ENCODE results near the gene NRN1L.

Gene NRN1L

DNA sequence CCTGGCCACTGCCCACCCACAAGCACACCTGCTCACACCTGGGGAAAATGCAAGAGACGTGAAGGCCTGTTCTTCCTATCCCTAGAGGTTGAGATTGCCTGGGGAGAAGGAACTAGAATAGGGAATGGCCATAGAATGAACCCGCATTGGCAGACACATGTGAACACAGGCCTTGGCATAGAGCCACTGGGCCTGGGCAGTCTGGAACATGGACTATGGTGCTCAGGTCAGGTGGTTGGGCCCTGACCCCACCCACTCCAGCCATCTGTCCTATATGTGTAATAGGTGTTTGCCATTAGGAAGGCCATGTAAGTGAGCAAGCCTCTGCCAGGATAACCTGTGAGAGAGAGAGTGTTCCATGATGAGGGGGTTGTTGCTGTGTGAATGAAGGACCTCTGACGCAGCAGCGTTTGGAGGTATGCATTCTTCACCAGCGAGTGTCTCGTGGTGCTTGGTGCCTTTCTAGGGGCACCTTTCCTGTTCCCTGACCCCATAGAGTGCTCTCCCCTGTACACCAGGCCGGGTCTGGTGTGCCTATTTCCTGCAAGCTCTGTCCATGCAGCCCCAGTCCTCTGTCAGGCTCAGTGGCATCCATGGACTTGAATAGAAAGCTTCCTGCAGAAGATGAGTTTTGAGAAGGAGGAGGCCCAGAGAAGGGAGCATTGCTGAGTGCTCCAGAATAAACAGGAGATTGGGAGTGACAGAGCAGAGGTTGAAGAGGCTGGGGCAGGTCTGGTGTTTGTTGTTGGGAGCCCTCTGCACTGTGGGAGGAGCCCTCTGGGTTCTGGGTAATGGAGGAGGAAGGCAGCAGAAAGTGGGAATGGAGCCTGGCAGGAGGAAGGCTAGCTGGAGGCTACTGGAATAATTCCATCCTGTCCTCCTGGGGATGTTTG is 31.4 kb downstream of the NRN1L start:
- no peak for DNase-seq (ENCODE audit: low read depth in 4 of 4, low spot score in 1 of 4)

DNA sequence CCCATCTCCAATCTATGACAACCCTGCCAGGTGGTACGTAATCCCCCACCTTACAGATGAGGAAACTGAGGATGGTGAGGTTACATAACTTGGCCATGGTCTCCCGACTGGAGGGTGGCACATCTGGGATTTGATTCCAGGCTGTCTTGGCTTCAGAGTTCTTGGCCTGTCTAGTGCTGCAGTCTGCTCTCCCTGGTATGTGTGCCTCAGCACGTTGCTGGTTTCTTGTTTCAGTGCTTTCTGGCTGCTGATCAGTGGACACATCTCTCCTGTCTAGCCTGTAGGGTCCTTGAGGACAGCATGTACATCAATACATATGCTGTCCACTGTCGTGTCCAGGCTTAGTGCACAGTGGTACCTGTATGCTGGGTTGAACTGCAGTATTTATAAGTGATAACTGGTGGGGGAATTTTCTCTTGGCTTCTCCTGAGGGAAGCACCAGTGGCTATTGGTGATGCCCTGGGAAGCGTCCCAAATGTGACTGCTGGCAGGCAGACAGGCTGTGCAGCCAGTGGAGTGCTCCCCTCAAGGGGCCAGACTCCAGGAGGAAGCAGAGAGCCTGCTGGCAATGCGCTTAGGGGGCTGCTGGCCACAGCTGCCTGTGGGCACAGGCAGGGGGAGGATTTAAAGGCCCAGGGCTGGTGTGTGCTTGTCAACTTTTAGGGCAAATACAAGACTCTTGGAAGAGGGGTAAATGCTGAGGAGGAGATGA is 32.6 kb downstream of the NRN1L start:
- no peak for DNase-seq (ENCODE audit: low read depth in 4 of 4, low spot score in 1 of 4)

DNA sequence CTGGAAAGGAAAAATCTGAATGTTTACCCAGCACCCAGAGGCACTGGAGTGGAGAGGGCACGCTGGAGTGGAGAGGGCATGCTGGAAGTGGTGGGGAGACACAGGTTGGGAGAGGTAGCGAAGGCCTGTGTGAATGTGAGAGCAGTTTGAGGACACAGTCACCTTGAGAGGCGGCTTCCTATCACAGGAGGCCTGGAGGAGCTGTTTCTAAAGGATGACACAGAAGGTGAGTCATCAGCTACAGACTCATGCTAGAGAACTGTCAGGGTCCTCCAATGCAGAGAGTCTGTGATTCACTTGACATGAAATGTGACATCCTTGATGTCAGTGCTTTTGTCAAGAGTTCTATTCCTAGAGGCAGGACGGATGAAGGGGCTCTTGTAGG is 33.2 kb downstream of the NRN1L start:
- DNase-seq (ENCODE audit: low read depth in 4 of 4, low spot score in 1 of 4), result peak in 1 of 4 experiments; percentile 48

DNA sequence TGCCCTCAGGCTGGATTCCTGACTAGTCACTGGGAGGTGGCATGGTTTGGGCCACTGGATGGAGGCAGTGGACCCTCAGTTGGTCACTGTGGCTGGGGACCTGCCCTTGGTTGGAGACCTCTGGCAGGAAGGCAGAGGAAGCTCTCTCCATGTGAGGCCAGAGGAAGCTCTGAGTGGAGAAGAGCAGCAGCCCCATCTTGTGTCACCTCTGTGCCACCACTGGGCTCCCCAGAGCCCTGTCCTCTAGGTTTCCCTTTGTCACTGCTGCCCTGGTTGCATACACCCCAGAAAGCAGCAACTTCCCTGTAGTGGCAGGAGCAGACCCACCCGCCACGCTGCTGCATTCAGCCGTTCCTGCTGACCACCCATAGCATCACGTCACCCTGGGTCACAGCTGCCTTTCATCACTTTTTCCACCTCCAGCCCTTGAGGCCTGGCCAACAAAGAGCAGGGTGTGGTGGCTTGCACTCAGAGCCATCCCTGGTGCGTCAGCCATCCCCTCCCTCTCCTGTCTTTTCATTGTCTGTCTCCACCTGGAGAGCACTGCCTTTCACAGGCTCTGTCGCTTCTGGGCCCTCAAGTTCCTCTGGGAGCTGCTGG is 35.0 kb downstream of the NRN1L start:
- no peak for DNase-seq (ENCODE audit: low read depth in 4 of 4, low spot score in 1 of 4)

DNA sequence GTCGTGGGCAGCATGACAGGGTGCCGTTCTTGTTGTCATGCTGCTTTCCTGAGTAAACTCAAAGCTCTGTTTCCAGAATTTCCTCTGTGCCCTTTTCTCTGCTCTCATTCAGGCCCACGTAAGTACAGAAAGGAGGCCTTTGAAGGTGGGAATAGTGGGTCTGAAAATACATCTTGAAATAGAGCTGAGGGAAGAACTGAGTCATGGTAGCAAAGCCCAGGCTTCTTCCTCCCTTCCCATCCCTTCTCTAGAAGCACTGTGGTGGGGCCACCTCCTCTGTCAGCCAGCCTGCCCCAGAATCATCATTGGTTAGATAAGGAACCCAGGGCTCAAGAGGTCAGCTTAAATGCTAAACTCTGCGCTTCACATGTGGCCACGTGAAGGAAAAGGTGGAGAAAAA is 37.5 kb downstream of the NRN1L start:
- DNase-seq (ENCODE audit: low read depth in 4 of 4, low spot score in 1 of 4), result no peak

GRCh38 chr16:67922740-67923139 is 38.1 kb downstream of the NRN1L start:
- no peak for DNase-seq (ENCODE audit: low read depth in 4 of 4, low spot score in 1 of 4)

GRCh38 chr16:67923414-67924116 is 38.9 kb downstream of the NRN1L start:
- no peak for DNase-seq (ENCODE audit: low read depth in 4 of 4, low spot score in 1 of 4)

DNA sequence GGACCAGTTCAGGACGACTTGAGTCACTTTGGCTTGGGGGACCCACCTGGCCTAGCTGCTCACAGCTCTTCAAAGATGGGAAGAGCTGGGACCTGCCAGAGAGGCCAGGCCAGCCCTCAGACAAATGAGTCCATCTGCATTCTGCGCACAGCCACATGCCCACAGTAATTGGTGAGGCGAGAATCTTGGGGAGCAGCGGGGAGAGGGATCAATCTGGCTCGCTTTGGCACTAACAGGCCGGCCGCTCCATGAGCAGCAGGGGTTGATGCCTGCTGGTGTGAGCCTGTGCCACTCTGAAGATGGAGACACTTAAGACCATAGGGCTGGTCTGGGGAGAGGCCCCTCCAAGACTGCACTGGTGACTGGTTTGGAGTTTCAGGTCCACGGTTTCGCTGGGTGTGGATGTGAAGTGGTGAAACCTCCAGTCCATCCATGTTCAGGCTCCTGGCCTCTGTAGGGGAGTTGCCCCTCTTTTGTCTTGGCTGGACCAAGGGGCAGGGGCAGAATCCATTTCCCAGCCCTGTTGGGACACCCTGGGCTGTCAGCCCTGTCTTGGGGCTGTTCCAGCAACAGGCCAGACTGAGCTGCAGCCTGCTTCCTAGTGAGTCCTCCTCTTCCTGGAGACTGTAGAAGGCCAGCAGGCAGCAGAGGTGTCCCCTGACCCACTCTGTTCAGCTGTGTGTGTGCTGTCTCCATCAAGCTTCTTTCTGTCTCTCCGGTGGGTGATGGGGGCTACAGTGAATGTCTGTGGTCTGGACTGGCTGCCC is 39.6 kb downstream of the NRN1L start:
- DNase-seq (ENCODE audit: low read depth in 4 of 4, low spot score in 1 of 4), result no peak

GRCh38 chr16:67926181-67926750 is 41.6 kb downstream of the NRN1L start:
- DNase-seq (ENCODE audit: low read depth in 4 of 4, low spot score in 1 of 4), result no peak

GRCh38 chr16:67927131-67927941 is 42.7 kb downstream of the NRN1L start:
- no peak for DNase-seq (ENCODE audit: low read depth in 4 of 4, low spot score in 1 of 4)

- DNase-seq (ENCODE audit: low read depth in 4 of 4, low spot score in 1 of 4), result no peak
These were observed 43.5 kb downstream of the NRN1L start for GRCh38 chr16:67928147-67928546.

GRCh38 chr16:67928561-67929364 is 44.1 kb downstream of the NRN1L start:
- DNase-seq (ENCODE audit: low read depth in 4 of 4, low spot score in 1 of 4), result peak in 3 of 4 experiments; percentile 60 to 64 (median 61)

GRCh38 chr16:67930191-67930590 is 45.5 kb downstream of the NRN1L start:
- no peak for DNase-seq (ENCODE audit: low read depth in 4 of 4, low spot score in 1 of 4)

DNA sequence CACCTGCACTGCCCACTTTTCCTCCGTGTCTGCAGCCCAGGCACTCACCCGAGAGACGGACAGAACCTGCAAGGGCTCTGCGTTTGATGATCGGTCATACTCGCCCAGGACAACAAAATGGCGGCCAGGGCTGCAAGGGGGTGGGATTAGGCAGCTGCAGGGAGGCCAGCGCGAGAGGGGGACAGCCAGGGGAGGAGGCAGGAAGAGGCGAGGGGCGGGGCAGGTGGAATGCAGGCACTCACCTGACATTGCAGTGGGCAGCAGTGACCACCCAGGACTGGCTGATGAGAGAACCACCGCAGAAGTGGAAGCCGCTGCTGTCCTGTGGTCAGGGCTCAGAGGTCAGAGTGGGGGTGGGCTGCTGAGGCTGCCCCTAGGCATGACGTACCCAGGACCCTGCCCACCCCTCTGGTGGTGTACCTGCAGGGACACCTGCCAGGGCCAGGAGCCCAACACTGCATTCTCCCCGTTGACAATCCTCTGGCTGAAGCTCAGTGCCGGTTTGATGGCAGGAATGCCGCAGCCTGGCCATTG is 46.1 kb downstream of the NRN1L start:
- DNase-seq (ENCODE audit: low read depth in 4 of 4, low spot score in 1 of 4), result no peak

DNA sequence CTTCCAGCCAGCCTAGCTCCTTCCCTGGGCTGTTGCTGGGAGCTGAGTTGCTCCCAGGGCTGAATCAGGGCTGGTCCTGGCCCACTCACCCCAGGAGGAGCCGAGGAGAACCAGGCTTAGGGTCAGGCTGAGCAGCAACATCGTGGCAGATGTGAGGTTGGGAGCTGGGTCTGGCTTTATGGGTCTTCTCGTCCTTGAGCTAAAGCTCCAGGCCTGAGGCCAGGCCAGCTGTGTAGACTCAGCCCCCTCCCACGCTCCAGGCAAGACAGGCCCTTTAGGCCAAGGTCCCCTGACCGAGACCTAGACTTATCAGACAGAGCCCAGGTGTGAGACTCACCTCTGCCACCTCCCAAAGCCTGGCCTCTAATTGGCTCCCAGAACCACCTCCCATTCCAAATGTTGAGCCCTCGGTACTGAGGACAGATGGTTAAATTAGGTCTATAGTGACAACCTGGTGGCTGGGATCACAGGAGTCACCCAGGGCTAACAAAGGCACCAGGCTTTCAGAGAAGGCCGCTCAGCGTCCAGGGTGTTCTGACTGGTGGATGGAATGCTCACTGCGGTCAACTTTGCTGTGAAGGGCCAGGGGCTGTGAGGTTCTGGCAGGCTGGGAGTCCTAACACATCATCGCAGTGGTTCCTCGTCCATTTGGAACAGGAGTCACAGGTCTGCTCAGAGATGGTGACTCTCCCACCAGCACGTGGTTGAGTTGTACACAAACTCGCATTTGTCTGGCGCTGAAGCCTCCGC is 47.2 kb downstream of the NRN1L start, which contains the start of gene CTRL:
Gene CTRL (minus strand): TSS at position 151 of the 750 bp plus-strand sequence. CDS start 10 bp downstream, at position 141.
- DNase-seq (ENCODE audit: low read depth in 4 of 4, low spot score in 1 of 4), result no peak

- DNase-seq (ENCODE audit: low read depth in 4 of 4, low spot score in 1 of 4), result no peak
These were observed 47.8 kb downstream of the NRN1L start for GRCh38 chr16:67932462-67932840.

DNA sequence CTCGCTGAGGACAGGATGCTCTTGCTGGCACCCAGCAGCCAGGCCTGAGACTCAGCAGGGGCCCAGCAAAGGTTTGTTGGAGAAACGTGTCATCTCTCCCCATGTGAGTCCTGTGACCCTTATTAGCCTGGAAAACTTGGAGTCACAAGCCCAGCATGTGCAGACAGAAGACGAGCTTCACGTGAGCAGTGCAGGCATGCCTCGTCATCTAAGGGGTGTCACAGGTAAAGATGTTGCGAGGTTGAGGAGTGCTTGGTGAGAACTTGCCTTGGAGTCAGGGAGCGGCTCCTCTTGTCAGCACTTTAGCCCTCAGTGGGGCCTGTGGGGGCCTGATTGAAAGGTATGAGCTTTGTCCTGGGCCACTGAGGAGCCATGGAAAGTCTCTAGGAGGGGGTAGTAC is 49.1 kb downstream of the NRN1L start:
- no peak for DNase-seq (ENCODE audit: low read depth in 4 of 4, low spot score in 1 of 4)
